Measurements from ENCODE around the gene EFHD2. TPM values are rescaled to one million over a fixed set of nuclear protein-coding genes. Genes with fewer than 3 reads are reported as not detected.

The EFHD2 gene
- total and polyA plus RNA-seq, 2 of the 8 experiments (the other 6 are each of a cell fraction or from before 2014, with no cell fraction given): 24.4 to 25.1 TPM

GRCh38 chr1:15475752-15476314 lies 66.1 kb downstream of the EFHD2 start, which contains the start of gene CELA2B (continued):
- TF ChIP-seq TAF1 (IDR thresholded peaks at IDR 0.05; ENCODE audit: low read depth, low read length) (no peak), BRCA1 (IDR thresholded peaks at IDR 0.05; ENCODE audit: low read depth, low read length) (no peak), SAP30 (IDR thresholded peaks at IDR 0.05; ENCODE audit: insufficient read depth, insufficient replicate concordance, low read length) (no peak), CREB1 (IDR thresholded peaks at IDR 0.05) (no peak), RAD21 (IDR thresholded peaks at IDR 0.05 in 1 of 2, conservative IDR thresholded peaks at IDR 0.05 in 1 of 2; ENCODE audit: low read depth in 2 of 2, low read length in 2 of 2) (no peak), CTBP2 (IDR thresholded peaks at IDR 0.05; ENCODE audit: borderline replicate concordance, insufficient read depth, insufficient read length, low read length) (no peak), MAFK (IDR thresholded peaks at IDR 0.05; ENCODE audit: low read depth, low read length) (no peak)

Data from H1 (cell line).